ENCODE results near the gene ABCC10. TPM values are rescaled to one million over a fixed set of nuclear protein-coding genes. Genes with fewer than 3 reads are reported as not detected.

ABCC10 gene
- total RNA-seq, 1 experiment from 2014 or later: 31.8 TPM

GRCh38 chr6:43491750-43492661, 64.7 kb downstream of the ABCC10 start:
- no CpG with 5 or more reads among the region's 10 CpGs for WGBS (ENCODE audit: extremely low coverage, insufficient read length, low lambda C conversion rate)
- H4K5ac ChIP-seq (ENCODE audit: insufficient read length, low read depth, low read length): no peak overlapping the region
- H3K9me3 ChIP-seq (ENCODE audit: control insufficient read depth, low read depth, low read length): no peaks in the 10 kb centered on the region
- H3K18ac ChIP-seq (ENCODE audit: insufficient read length, low read depth, low read length): no peak overlapping the region
- no peak overlapping the region for H3K56ac ChIP-seq (ENCODE audit: insufficient read length, low read depth, low read length)
- Mint-ChIP-seq H3K27ac (peak overlapping the region in 2 of 3 experiments; percentile 87 to 92; a peak in 5 of 7 replicates), H3K36me3 (ENCODE audit: insufficient read depth in 1 of 3, low read depth in 3 of 3) (peaks cover 0 to 4% (median 0%) of the 10 kb centered on the region in 3 experiments; a peak in 3 of 7 replicates), H3K27me3 (ENCODE audit: low read depth) (no peaks in the 10 kb centered on the region), H3K4me1 (peaks cover 30 to 37% of the 10 kb centered on the region in 2 experiments), H3K4me3 (0 out of 5 replicates have a peak overlapping the region, but pooled peaks of 1 of the 2 experiments have one; percentile 15), H3K9me3 (no peaks in the 10 kb centered on the region)
- no peak overlapping the region for H3K4me2 ChIP-seq (ENCODE audit: insufficient read depth, insufficient read length, low read length)
- no peak overlapping the region for H2BK5ac ChIP-seq (ENCODE audit: insufficient read length, low read length)
- H4K8ac ChIP-seq (replicated peaks; ENCODE audit: insufficient read length, low read depth, low read length): no peak overlapping the region
- no peak overlapping the region for H3K9ac ChIP-seq (ENCODE audit: extremely low read depth, insufficient read length, low read length)
- no peak overlapping the region for H3K23ac ChIP-seq (ENCODE audit: insufficient read length, low read depth, low read length)
- no peak overlapping the region; the same call in 1 of the 2 replicates for H3K14ac ChIP-seq (ENCODE audit: insufficient read depth, low read length)
- H2AFZ ChIP-seq (ENCODE audit: low read length): no peak overlapping the region
- no peak overlapping the region for H3T11ph ChIP-seq (ENCODE audit: low read length)
- H3K79me1 ChIP-seq (ENCODE audit: insufficient read depth, low read depth, low read length, poor library complexity, severe bottlenecking): peaks cover 16% of the 10 kb centered on the region
- H3K4me1 ChIP-seq (ENCODE audit: insufficient read depth, low read length): peaks cover 6% of the 10 kb centered on the region; the same call in 1 of the 2 replicates
- H4K91ac ChIP-seq (ENCODE audit: insufficient read length, low read depth, low read length): no peak overlapping the region
- no peaks in the 10 kb centered on the region for H3K27me3 ChIP-seq (ENCODE audit: insufficient read depth, low read length)
- H4K20me1 ChIP-seq (ENCODE audit: control insufficient read depth, insufficient read depth, insufficient read length): peaks cover 2% of the 10 kb centered on the region
- no peak overlapping the region for H3K4ac ChIP-seq (ENCODE audit: low read depth, low read length)
- no peak for DNase-seq
- H2BK12ac ChIP-seq (ENCODE audit: insufficient read length, low read depth, low read length): no peak overlapping the region
- no peak for TF ChIP-seq CTCF (conservative IDR thresholded peaks at IDR 0.05)
- no peak overlapping the region for H2AK5ac ChIP-seq (ENCODE audit: insufficient read length, low read length)
- no peaks in the 10 kb centered on the region for H3K23me2 ChIP-seq (ENCODE audit: insufficient read length, low read depth, low read length, poor library complexity, severe bottlenecking)
- H3K27ac ChIP-seq (ENCODE audit: insufficient read length, low read depth, low read length): no peak overlapping the region
- H3K79me2 ChIP-seq (ENCODE audit: insufficient read depth, low read length): no peaks in the 10 kb centered on the region; the same call in 1 of the 2 replicates
- H2BK15ac ChIP-seq (ENCODE audit: low read depth, low read length): no peak overlapping the region
- H2BK120ac ChIP-seq (ENCODE audit: low read depth, low read length, poor library complexity, severe bottlenecking): no peak overlapping the region
- H2BK20ac ChIP-seq (ENCODE audit: low read depth, low read length, poor library complexity, severe bottlenecking): no peak overlapping the region
